Esophagus squamous epithelium (tissue), 4 donors: ENCODE measurements around the gene MROH8.

Experiments
- POLR2A ChIP-seq, 4 donors: fragments of 450-650 bp; IDR thresholded peaks; one replicate each; pipeline ENCODE4 v1.6.1; 2017; ENCODE audit warnings: antibody characterized with exemption in 4 of 4, mild to moderate bottlenecking in 4 of 4, moderate library complexity in 3 of 4
- TF ChIP-seq, protein P1 (sequence below), 6 experiments: fragments of 450-650 bp in 4 of 6; fragments of 200-600 bp in 2 of 6; sonication (generic) in 2 of 6; IDR thresholded peaks; one replicate each; pipeline ENCODE4 v1.5.1; 2016 to 2019; ENCODE audit warnings: antibody characterized with exemption in 6 of 6, mild to moderate bottlenecking in 4 of 6, moderate library complexity in 4 of 6

DNA sequence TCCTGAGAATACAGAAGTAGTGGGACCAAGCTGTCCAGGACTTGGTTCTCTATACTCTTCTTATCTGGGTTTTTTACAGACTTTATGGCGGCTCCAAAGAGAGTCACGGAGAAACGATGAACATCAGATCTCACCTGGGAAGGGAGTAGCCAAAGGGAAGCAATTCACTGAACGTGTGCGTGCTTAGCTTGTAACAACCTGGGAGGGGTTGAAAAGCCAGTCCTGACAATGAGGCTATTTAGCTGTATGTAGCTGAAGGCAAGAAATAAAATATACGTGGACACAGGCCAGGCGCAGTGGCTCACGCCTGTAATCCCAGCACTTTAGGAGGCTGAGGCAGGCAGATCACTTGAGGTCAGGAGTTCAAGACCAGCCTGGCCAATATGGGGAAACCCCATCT, 65.3 kb downstream of the MROH8 start:
- TF ChIP-seq, protein P1, sequence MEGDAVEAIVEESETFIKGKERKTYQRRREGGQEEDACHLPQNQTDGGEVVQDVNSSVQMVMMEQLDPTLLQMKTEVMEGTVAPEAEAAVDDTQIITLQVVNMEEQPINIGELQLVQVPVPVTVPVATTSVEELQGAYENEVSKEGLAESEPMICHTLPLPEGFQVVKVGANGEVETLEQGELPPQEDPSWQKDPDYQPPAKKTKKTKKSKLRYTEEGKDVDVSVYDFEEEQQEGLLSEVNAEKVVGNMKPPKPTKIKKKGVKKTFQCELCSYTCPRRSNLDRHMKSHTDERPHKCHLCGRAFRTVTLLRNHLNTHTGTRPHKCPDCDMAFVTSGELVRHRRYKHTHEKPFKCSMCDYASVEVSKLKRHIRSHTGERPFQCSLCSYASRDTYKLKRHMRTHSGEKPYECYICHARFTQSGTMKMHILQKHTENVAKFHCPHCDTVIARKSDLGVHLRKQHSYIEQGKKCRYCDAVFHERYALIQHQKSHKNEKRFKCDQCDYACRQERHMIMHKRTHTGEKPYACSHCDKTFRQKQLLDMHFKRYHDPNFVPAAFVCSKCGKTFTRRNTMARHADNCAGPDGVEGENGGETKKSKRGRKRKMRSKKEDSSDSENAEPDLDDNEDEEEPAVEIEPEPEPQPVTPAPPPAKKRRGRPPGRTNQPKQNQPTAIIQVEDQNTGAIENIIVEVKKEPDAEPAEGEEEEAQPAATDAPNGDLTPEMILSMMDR (IDR thresholded peaks at IDR 0.05) = no peak
- TF ChIP-seq POLR2A (IDR thresholded peaks at IDR 0.05) = no peak
